Measurements from ENCODE around the gene ADAMTSL1.

- TF ChIP-seq ZFX (IDR thresholded peaks at IDR 0.05; ENCODE audit: borderline replicate concordance): no peak
- TF ChIP-seq CTCF (IDR thresholded peaks at IDR 0.05): no peak
Observed at GRCh38 chr9:18516514-18516913, 42.6 kb downstream of the ADAMTSL1 start.

All from 22Rv1 (cell line).